Breast epithelium (tissue), 4 donors: ENCODE results near the gene ENTPD7. TPM values are rescaled to one million over a fixed set of nuclear protein-coding genes. Genes with fewer than 3 reads are reported as not detected.
A peak's percentile ranks its signal among the peaks of the same experiment; 100 is the strongest.

Source experiments
- DNase-seq, 2 donors: peaks; one replicate each; pipeline ENCODE4 v3.0.0-alpha.2; 2019; ENCODE audit warnings: low spot score in 2 of 2
- H3K27ac ChIP-seq, 2 donors: fragments of 200-600 bp; sonication (generic) in 1 of 2; one replicate each; pipeline ENCODE4 v1.5.1; 2016 to 2019; ENCODE audit warnings: mild to moderate bottlenecking in 1 of 2
- H3K27me3 ChIP-seq, 2 donors: fragments of 200-600 bp; sonication (generic) in 1 of 2; one replicate each; pipeline versions ENCODE4 v1.5.1 to v1.6.0; 2017 to 2019; ENCODE audit warnings: control low read depth in 1 of 2, mild to moderate bottlenecking in 1 of 2
- H3K36me3 ChIP-seq: fragments of 200-600 bp; one replicate; pipeline ENCODE4 v1.5.1; 2019
- H3K4me1 ChIP-seq, 2 donors: fragments of 200-600 bp; sonication (generic); one replicate each; pipeline ENCODE4 v1.5.1; 2016 to 2019; ENCODE audit warnings: control low read depth in 1 of 2
- H3K4me3 ChIP-seq, 3 donors: fragments of 200-600 bp; sonication (generic); 1 replicate in 2 of 3; 2 replicates in 1 of 3; pipeline ENCODE4 v1.5.1; 2016 to 2019; ENCODE audit warnings: mild to moderate bottlenecking in 3 of 3, moderate library complexity in 2 of 3
- H3K9me3 ChIP-seq, 2 donors: fragments of 200-600 bp; sonication (generic) in 1 of 2; one replicate each; pipeline ENCODE4 v1.5.1; 2016 to 2019; ENCODE audit warnings: control low read depth in 1 of 2
- CTCF ChIP-seq, 3 donors: fragments of 450-650 bp; IDR thresholded peaks; one replicate each; pipeline ENCODE4 v1.5.1; 2016 to 2017; ENCODE audit warnings: antibody characterized with exemption in 3 of 3, mild to moderate bottlenecking in 3 of 3, moderate library complexity in 3 of 3
- POLR2A ChIP-seq: fragments of 450-650 bp; IDR thresholded peaks from one replicate; pipeline ENCODE4 v1.6.1; 2016; ENCODE audit warnings: antibody characterized with exemption, mild to moderate bottlenecking, moderate library complexity
- POLR2AphosphoS5 ChIP-seq, 3 donors: sonication (generic); formaldehyde crosslinking; IDR thresholded peaks; one replicate each; pipeline ENCODE4 v1.6.1; 2017; ENCODE audit warnings: antibody characterized with exemption in 3 of 3
- intact Hi-C: fragments of 100-400 bp; cut with DNase I; formaldehyde crosslinking; loops from one replicate; pipeline ENCODE4 v1.15.1; 2023; ENCODE audit warnings: low total_unique reads
- total RNA-seq, 3 donors: library from RNA; depleted of rRNA; stranded (reverse); fragments of >200 nt; gene quantifications; one replicate each; pipeline ENCODE4 v1.1.0, GENCODE V29; 2016

ENTPD7 gene
- total RNA-seq, 3 donors from 2014 or later, result 3.5 to 11.6 (median 10.8) TPM

- H3K4me3 ChIP-seq, result no peak overlapping the region
- intact Hi-C loops, result loop anchor here (10.0 kb wide), 1 partner anchor 899 kb away; the partner anchor contains the start of gene SEC31B
- H3K36me3 ChIP-seq, result peaks cover 6% of the 10 kb centered on the region
- H3K27me3 ChIP-seq, result no peaks in the 10 kb centered on the region
- peaks cover 0 to 22% of the 10 kb centered on the region in 2 donors for H3K4me1 ChIP-seq
- H3K9me3 ChIP-seq, result no peaks in the 10 kb centered on the region
- H3K27ac ChIP-seq, result no peak overlapping the region
- TF ChIP-seq CTCF (IDR thresholded peaks at IDR 0.05) (no peak), POLR2A (no peak), POLR2AphosphoS5 (IDR thresholded peaks at IDR 0.05) (no peak)
- DNase-seq, result no peak
These were observed 43.9 kb upstream of the ENTPD7 start for GRCh38 chr10:99615426-99615825.

GRCh38 chr10:99617696-99618095 lies 41.6 kb upstream of the ENTPD7 start:
- DNase-seq, result no peak
- peaks cover 0 to 29% of the 10 kb centered on the region in 2 donors for H3K4me1 ChIP-seq
- H3K27ac ChIP-seq, result no peak overlapping the region
- peak overlapping the region in 2 of 3 donors; percentile 87 to 88 for H3K4me3 ChIP-seq
- intact Hi-C loops, result loop anchor here (10.0 kb wide), 1 partner anchor 897 kb away; the partner anchor contains the start of gene SEC31B
- H3K9me3 ChIP-seq, result no peaks in the 10 kb centered on the region
- H3K27me3 ChIP-seq, result no peaks in the 10 kb centered on the region
- no peak for TF ChIP-seq POLR2AphosphoS5 (IDR thresholded peaks at IDR 0.05)
- TF ChIP-seq CTCF (IDR thresholded peaks at IDR 0.05), result no peak
- no peaks in the 10 kb centered on the region for H3K36me3 ChIP-seq

- DNase-seq, result no peak
- H3K27me3 ChIP-seq, result no peaks in the 10 kb centered on the region
- H3K9me3 ChIP-seq, result no peaks in the 10 kb centered on the region
- H3K4me1 ChIP-seq, result peaks cover 0 to 29% of the 10 kb centered on the region in 2 donors
- peak overlapping the region; percentile 97 to 98 for H3K27ac ChIP-seq
- H3K4me3 ChIP-seq, result peak overlapping the region; percentile 87 to 90 (median 88)
- intact Hi-C loops, result loop anchor here (10.0 kb wide), 1 partner anchor 896 kb away; the partner anchor contains the start of gene SEC31B
- TF ChIP-seq POLR2AphosphoS5 (IDR thresholded peaks at IDR 0.05), result no peak
- TF ChIP-seq POLR2A, result no peak
- no peak for TF ChIP-seq CTCF (IDR thresholded peaks at IDR 0.05)
- H3K36me3 ChIP-seq, result no peaks in the 10 kb centered on the region
These were observed 40.1 kb upstream of the ENTPD7 start for GRCh38 chr10:99619090-99619800.

GRCh38 chr10:99619851-99620710 lies 39.2 kb upstream of the ENTPD7 start, which contains the start of gene SLC25A28:
Gene SLC25A28 (minus strand): TSS chr10:99620439. CDS start chr10:99620335, 104 bp downstream.
- H3K4me1 ChIP-seq, result peaks cover 0 to 29% of the 10 kb centered on the region in 2 donors

More at GRCh38 chr10:99619851-99620710, 39.2 kb upstream of the ENTPD7 start, which contains the start of gene SLC25A28:
- intact Hi-C loops, result loop anchor here (10.0 kb wide), 1 partner anchor 895 kb away; the partner anchor contains the start of gene SEC31B
- H3K4me3 ChIP-seq, result peak within 1 kb of the TSS; percentile 87 to 90 (median 88)
- no peaks in the 10 kb centered on the region for H3K9me3 ChIP-seq
- TF ChIP-seq CTCF (IDR thresholded peaks at IDR 0.05) (no peak), POLR2AphosphoS5 (IDR thresholded peaks at IDR 0.05) (no peak), POLR2A (no peak)
- H3K36me3 ChIP-seq, result no peaks in the 10 kb centered on the region
- DNase-seq, result peak; percentile 96 to 99
- H3K27me3 ChIP-seq, result no peaks in the 10 kb centered on the region
- H3K27ac ChIP-seq, result peak within 1 kb of the TSS; percentile 97 to 98
